H9 (cell line): ENCODE measurements around the gene NEU3. TPM values are rescaled to one million over a fixed set of nuclear protein-coding genes. Genes with fewer than 3 reads are reported as not detected.

ENCODE experiments used
- DNase-seq: peaks from one replicate; pipeline ENCODE4 v3.0.0-alpha.2; 2017
- H2AFZ ChIP-seq: one replicate; pipeline ENCODE4 v1.6.1; 2013; ENCODE audit warnings: mild to moderate bottlenecking, low read length, control low read depth, moderate library complexity
- H2AK5ac ChIP-seq: 2 replicates; pipeline ENCODE4 v1.6.1; 2013; ENCODE audit warnings: low read length, control low read depth, mixed read lengths; ENCODE audit not compliant: insufficient read length
- H2BK120ac ChIP-seq: one replicate; pipeline ENCODE4 v1.6.1; 2013; ENCODE audit warnings: low read depth, mild to moderate bottlenecking, low read length, control low read depth, inconsistent platforms; ENCODE audit not compliant: poor library complexity, severe bottlenecking
- H2BK12ac ChIP-seq: 2 replicates; pipeline ENCODE4 v1.6.1; 2013; ENCODE audit warnings: low read length, control low read depth, mixed read lengths, low read depth; ENCODE audit not compliant: insufficient read length
- H2BK15ac ChIP-seq: 2 replicates; pipeline ENCODE4 v1.6.1; 2013; ENCODE audit warnings: low read depth, low read length, control low read depth
- H2BK20ac ChIP-seq: one replicate; pipeline ENCODE4 v1.6.1; 2013; ENCODE audit warnings: low read depth, mild to moderate bottlenecking, low read length, control low read depth, inconsistent platforms; ENCODE audit not compliant: poor library complexity, severe bottlenecking
- H2BK5ac ChIP-seq: 2 replicates; pipeline ENCODE4 v1.6.1; 2013; ENCODE audit warnings: low read length, control low read depth, mixed read lengths; ENCODE audit not compliant: insufficient read length
- H3K14ac ChIP-seq: 2 replicates; pipeline ENCODE4 v1.6.1; 2013; ENCODE audit warnings: low read length, control low read depth; ENCODE audit not compliant: insufficient read depth
- H3K18ac ChIP-seq: 2 replicates; pipeline ENCODE4 v1.6.1; 2013; ENCODE audit warnings: low read depth, mild to moderate bottlenecking, mixed read lengths, low read length, control low read depth; ENCODE audit not compliant: insufficient read length
- H3K23ac ChIP-seq: 2 replicates; pipeline ENCODE4 v1.6.1; 2013; ENCODE audit warnings: low read length, control low read depth, mixed read lengths, low read depth; ENCODE audit not compliant: insufficient read length
- H3K23me2 ChIP-seq: 2 replicates; pipeline ENCODE4 v1.6.1; 2013; ENCODE audit warnings: low read depth, mild to moderate bottlenecking, mixed read lengths, low read length, control low read depth; ENCODE audit not compliant: insufficient read length, poor library complexity, severe bottlenecking
- H3K27ac ChIP-seq: 2 replicates; pipeline ENCODE4 v1.5.1; 2013; ENCODE audit warnings: low read length, control low read depth, mixed read lengths, low read depth; ENCODE audit not compliant: insufficient read length
- H3K27me3 ChIP-seq: 2 replicates; pipeline ENCODE4 v1.6.1; 2013; ENCODE audit warnings: low read length, control low read depth, inconsistent platforms; ENCODE audit not compliant: insufficient read depth
- H3K4ac ChIP-seq: 2 replicates; pipeline ENCODE4 v1.6.1; 2013; ENCODE audit warnings: low read depth, mild to moderate bottlenecking, control low read depth, inconsistent platforms, low read length, moderate library complexity
- H3K4me1 ChIP-seq: 2 replicates; pipeline ENCODE4 v1.6.1; 2013; ENCODE audit warnings: low read length, control low read depth, inconsistent platforms; ENCODE audit not compliant: insufficient read depth
- H3K4me2 ChIP-seq: 2 replicates; pipeline ENCODE4 v1.6.1; 2013; ENCODE audit warnings: low read length, control low read depth, mixed read lengths; ENCODE audit not compliant: insufficient read length, insufficient read depth
- H3K56ac ChIP-seq: 2 replicates; pipeline ENCODE4 v1.6.1; 2013; ENCODE audit warnings: low read depth, mild to moderate bottlenecking, mixed read lengths, low read length, control low read depth; ENCODE audit not compliant: insufficient read length
- H3K79me1 ChIP-seq: 2 replicates; pipeline ENCODE4 v1.6.1; 2013; ENCODE audit warnings: low read depth, mild to moderate bottlenecking, moderate library complexity, low read length, control low read depth, inconsistent platforms; ENCODE audit not compliant: insufficient read depth, poor library complexity, severe bottlenecking
- H3K79me2 ChIP-seq: 2 replicates; pipeline ENCODE4 v1.6.1; 2013; ENCODE audit warnings: low read length, control low read depth, inconsistent platforms; ENCODE audit not compliant: insufficient read depth
- H3K9ac ChIP-seq: 2 replicates; pipeline ENCODE4 v1.6.1; 2013; ENCODE audit warnings: low read length, control low read depth, mixed read lengths; ENCODE audit not compliant: insufficient read length; ENCODE audit errors: extremely low read depth
- H3K9me3 ChIP-seq: one replicate; pipeline ENCODE4 v1.6.1; 2013; ENCODE audit warnings: low read depth, low read length, inconsistent platforms; ENCODE audit not compliant: control insufficient read depth
- H3T11ph ChIP-seq: one replicate; pipeline ENCODE4 v1.6.1; 2013; ENCODE audit warnings: mild to moderate bottlenecking, low read length, control low read depth, inconsistent platforms
- H4K20me1 ChIP-seq: one replicate; pipeline ENCODE4 v1.6.1; 2013; ENCODE audit not compliant: control insufficient read depth, insufficient read length, insufficient read depth
- H4K5ac ChIP-seq: 2 replicates; pipeline ENCODE4 v1.6.1; 2013; ENCODE audit warnings: low read depth, mild to moderate bottlenecking, mixed read lengths, low read length, control low read depth; ENCODE audit not compliant: insufficient read length
- H4K8ac ChIP-seq: replicated peaks from 2 replicates; pipeline ENCODE4 v1.6.1; 2013; ENCODE audit warnings: low read length, control low read depth, mixed read lengths, low read depth; ENCODE audit not compliant: insufficient read length
- H4K91ac ChIP-seq: 2 replicates; pipeline ENCODE4 v1.6.1; 2013; ENCODE audit warnings: low read depth, mild to moderate bottlenecking, moderate library complexity, mixed read lengths, low read length, control low read depth; ENCODE audit not compliant: insufficient read length
- H3K27ac Mint-ChIP-seq, 3 experiments: 2 replicates in 2 of 3; 3 replicates in 1 of 3; pipeline ENCODE4 v1.8.0; 2020 to 2021; ENCODE audit warnings: mixed read lengths in 3 of 3, mild to moderate bottlenecking in 1 of 3, moderate library complexity in 1 of 3
- H3K27me3 Mint-ChIP-seq: 2 replicates; pipeline ENCODE4 v1.8.0; 2021; ENCODE audit warnings: low read depth, mild to moderate bottlenecking, moderate library complexity, mixed read lengths
- H3K36me3 Mint-ChIP-seq, 3 experiments: 2 replicates in 2 of 3; 3 replicates in 1 of 3; pipeline ENCODE4 v1.8.0; 2020 to 2021; ENCODE audit warnings: low read depth in 3 of 3, mixed read lengths in 3 of 3; ENCODE audit not compliant: insufficient read depth in 1 of 3
- H3K4me1 Mint-ChIP-seq, 2 experiments: 2 replicates each; pipeline ENCODE4 v1.8.0; 2020; ENCODE audit warnings: mixed read lengths in 2 of 2
- H3K4me3 Mint-ChIP-seq, 2 experiments: 2 replicates in 1 of 2; 3 replicates in 1 of 2; pipeline ENCODE4 v1.8.0; 2020 to 2021; ENCODE audit warnings: mild to moderate bottlenecking in 2 of 2, mixed read lengths in 2 of 2, moderate library complexity in 1 of 2
- H3K9me3 Mint-ChIP-seq, 2 experiments: 2 replicates in 1 of 2; 3 replicates in 1 of 2; pipeline ENCODE4 v1.8.0; 2020; ENCODE audit warnings: mild to moderate bottlenecking in 2 of 2, mixed read lengths in 2 of 2, moderate library complexity in 1 of 2
- WGBS: extraction: QIAGEN DNeasy Blood & Tissue Kit; methylation state at CpG from one replicate; pipeline ENCODE4 v1.1.7; 2013; ENCODE audit warnings: missing lambda C conversion rate, low lambda C conversion rate, mixed read lengths; ENCODE audit not compliant: insufficient read length; ENCODE audit errors: extremely low coverage; 5-methylcytosine and 5-hydroxymethylcytosine counted together
- total RNA-seq: library from RNA; stranded (reverse); gene quantifications from 2 replicates; pipeline ENCODE4 v1.2.1, GENCODE V29; 2021
- TF ChIP-seq, protein P1 (sequence below): fragments of 200-600 bp; sonication (generic); conservative IDR thresholded peaks from 3 replicates; pipeline ENCODE4 v1.8.0; 2021; ENCODE audit warnings: antibody characterized with exemption, mild to moderate bottlenecking

NEU3 gene
- total RNA-seq, 1 experiment from 2014 or later, result 15.9 TPM

DNA sequence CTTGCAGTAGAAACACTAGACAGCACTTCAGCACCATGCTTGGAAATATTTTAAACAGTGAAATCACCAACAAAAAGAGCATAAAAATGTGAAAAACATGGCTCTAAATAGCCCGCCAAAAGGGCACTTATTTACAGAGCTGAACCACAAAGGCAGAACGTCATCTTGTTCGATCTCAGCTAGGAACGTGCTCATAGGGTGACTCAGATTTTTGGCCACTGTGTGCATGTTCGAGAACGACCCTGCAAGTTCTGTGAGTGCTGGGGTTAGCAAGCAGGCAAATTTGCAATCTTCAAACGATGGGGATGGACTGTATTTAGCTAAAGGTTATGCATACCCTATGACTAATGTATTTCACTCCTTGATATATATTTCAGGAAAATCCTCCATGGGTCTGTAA, 77.3 kb downstream of the NEU3 start:
- Histone ChIP-seq H3K56ac (no peak overlapping the region), H2AK5ac (no peak overlapping the region), H2BK120ac (no peak overlapping the region), H4K8ac (no peak overlapping the region), H4K20me1 (no peaks in the 10 kb centered on the region), H3K4me2 (no peak overlapping the region), H3K23ac (no peak overlapping the region), H3K27me3 (no peaks in the 10 kb centered on the region), H4K91ac (no peak overlapping the region), H2BK5ac (no peak overlapping the region), H2AFZ (no peak overlapping the region), H3K18ac (no peak overlapping the region), H3K79me2 (no peaks in the 10 kb centered on the region), H3K4me1 (no peaks in the 10 kb centered on the region), H2BK12ac (no peak overlapping the region), H3K14ac (no peak overlapping the region), H3K27ac (no peak overlapping the region), H3K4ac (no peak overlapping the region), H2BK15ac (no peak overlapping the region), H3K23me2 (no peaks in the 10 kb centered on the region), H3T11ph (no peak overlapping the region), H4K5ac (no peak overlapping the region), H2BK20ac (no peak overlapping the region), H3K9me3 (no peaks in the 10 kb centered on the region), H3K9ac (no peak overlapping the region), H3K79me1 (no peaks in the 10 kb centered on the region)
- WGBS, result no CpG with 5 or more reads among the region's 7 CpGs
- H3K4me1 Mint-ChIP-seq, result no peaks in the 10 kb centered on the region
- TF ChIP-seq, protein P1, sequence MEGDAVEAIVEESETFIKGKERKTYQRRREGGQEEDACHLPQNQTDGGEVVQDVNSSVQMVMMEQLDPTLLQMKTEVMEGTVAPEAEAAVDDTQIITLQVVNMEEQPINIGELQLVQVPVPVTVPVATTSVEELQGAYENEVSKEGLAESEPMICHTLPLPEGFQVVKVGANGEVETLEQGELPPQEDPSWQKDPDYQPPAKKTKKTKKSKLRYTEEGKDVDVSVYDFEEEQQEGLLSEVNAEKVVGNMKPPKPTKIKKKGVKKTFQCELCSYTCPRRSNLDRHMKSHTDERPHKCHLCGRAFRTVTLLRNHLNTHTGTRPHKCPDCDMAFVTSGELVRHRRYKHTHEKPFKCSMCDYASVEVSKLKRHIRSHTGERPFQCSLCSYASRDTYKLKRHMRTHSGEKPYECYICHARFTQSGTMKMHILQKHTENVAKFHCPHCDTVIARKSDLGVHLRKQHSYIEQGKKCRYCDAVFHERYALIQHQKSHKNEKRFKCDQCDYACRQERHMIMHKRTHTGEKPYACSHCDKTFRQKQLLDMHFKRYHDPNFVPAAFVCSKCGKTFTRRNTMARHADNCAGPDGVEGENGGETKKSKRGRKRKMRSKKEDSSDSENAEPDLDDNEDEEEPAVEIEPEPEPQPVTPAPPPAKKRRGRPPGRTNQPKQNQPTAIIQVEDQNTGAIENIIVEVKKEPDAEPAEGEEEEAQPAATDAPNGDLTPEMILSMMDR, result no peak
- no peak for DNase-seq
- H3K27ac Mint-ChIP-seq, result no peak overlapping the region
- no peaks in the 10 kb centered on the region; a peak in 1 of 7 replicates for H3K36me3 Mint-ChIP-seq
- H3K9me3 Mint-ChIP-seq, result no peaks in the 10 kb centered on the region; a peak in 2 of 5 replicates
- no peak overlapping the region for H3K4me3 Mint-ChIP-seq
- H3K27me3 Mint-ChIP-seq, result peaks cover under 1% of the 10 kb centered on the region; the same call in 1 of the 2 replicates

Other genes starting within 250 kb of the NEU3 start
- gene RNF169, start 240.1 kb upstream of the NEU3 start, total RNA-seq, result 13.0 TPM in 2 replicates
- 4.2 and 4.5 TPM in 2 replicates for gene XRRA1, start 39.8 kb upstream of the NEU3 start, total RNA-seq
- gene SPCS2, start 39.7 kb upstream of the NEU3 start, total RNA-seq, result 138 and 144 TPM in 2 replicates
- not detected in 2 replicates for gene OR2AT4, start 107.9 kb downstream of the NEU3 start, total RNA-seq
- not detected in 2 replicates for gene SLCO2B1, start 162.2 kb downstream of the NEU3 start, total RNA-seq